GM12801 (cell line): ENCODE data around the gene SBK1.

Experiments used
- TF ChIP-seq, protein P1 (sequence below): IDR thresholded peaks from one replicate; pipeline ENCODE4 v1.5.1; 2011; ENCODE audit warnings: control low read depth; ENCODE audit not compliant: insufficient read length; ENCODE audit errors: extremely low read depth

The SBK1 gene

DNA sequence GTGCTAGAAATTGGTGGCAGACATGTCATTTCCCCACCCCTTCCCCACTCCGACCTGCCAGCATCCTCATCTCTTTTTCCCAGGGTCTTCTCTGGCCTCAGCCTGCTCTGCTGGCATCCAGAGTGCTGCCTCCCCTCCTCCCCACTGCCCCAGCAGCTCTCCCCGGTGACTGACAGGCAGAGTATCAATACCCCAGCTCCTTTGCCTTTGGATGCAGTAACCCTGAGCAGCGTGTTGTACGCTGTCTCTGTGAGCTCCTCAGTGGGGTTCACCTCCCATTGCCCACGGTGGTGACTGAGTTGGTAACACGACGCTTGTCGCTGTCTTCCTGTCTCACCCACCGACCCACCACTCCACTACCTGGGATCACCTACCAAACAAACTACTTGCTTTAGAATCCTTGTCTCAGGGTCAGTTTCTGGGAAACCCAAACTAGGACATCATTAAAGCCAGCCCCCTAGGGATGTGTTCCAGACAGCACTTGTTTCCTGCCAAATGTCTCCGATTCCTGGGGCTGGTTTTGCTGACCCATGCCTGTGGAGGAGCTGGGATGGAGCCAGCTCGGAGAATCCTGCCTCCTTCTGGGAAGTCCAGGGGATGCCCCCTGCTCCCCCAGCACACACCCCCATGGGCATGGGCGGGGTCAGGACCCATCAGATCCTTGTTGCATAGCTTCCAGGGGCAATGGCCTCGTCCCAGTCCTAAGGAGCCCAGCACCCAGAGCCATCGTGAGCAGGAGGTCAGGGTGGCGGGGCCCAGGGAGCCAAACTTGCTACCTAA lies 8.3 kb upstream of the SBK1 start:
- TF ChIP-seq, protein P1, sequence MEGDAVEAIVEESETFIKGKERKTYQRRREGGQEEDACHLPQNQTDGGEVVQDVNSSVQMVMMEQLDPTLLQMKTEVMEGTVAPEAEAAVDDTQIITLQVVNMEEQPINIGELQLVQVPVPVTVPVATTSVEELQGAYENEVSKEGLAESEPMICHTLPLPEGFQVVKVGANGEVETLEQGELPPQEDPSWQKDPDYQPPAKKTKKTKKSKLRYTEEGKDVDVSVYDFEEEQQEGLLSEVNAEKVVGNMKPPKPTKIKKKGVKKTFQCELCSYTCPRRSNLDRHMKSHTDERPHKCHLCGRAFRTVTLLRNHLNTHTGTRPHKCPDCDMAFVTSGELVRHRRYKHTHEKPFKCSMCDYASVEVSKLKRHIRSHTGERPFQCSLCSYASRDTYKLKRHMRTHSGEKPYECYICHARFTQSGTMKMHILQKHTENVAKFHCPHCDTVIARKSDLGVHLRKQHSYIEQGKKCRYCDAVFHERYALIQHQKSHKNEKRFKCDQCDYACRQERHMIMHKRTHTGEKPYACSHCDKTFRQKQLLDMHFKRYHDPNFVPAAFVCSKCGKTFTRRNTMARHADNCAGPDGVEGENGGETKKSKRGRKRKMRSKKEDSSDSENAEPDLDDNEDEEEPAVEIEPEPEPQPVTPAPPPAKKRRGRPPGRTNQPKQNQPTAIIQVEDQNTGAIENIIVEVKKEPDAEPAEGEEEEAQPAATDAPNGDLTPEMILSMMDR, result no peak

DNA sequence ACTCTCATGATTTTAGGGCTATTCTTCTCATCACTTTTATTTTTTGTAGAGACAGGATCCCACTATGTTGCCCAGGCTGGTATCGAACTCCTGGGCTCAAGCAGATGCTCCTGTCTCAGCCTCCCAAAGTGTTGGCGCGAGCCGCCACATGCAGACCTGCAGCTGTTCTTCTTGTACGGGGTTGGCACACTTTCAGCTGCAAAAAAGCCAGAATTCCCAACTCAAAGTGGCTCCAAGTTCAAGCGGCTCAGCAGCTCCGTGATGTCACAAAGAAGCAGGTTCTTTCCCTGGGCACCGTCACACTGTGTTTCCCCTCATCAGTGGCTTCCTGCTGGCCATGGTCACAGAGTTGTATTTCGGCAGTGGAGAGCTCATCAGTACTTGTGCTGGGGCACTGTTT lies 6.7 kb upstream of the SBK1 start:
- TF ChIP-seq, protein P1, result no peak

- TF ChIP-seq, protein P1, result no peak
Measured at GRCh38 chr16:28288114-28288513, 4.2 kb upstream of the SBK1 start.

DNA sequence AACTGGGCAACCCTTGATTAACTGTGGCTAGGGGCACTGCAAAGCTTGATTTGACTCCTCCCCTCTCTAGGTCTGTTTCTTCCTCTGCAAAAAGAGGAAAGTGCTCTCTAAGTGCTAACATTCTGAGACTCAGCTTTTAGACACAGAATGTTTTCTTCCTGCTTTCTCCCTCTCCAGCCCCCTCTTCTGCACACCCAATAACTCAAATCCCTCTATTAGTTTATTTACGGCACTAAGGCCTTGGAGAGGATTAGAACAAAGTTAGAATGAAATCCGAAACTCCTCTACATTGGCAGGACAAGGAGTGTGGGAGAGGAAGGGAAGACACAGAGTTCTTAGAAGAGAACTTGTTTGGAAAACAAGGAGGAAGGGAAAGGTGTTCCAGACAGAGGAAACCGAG lies 3.3 kb upstream of the SBK1 start:
- TF ChIP-seq, protein P1, result no peak

DNA sequence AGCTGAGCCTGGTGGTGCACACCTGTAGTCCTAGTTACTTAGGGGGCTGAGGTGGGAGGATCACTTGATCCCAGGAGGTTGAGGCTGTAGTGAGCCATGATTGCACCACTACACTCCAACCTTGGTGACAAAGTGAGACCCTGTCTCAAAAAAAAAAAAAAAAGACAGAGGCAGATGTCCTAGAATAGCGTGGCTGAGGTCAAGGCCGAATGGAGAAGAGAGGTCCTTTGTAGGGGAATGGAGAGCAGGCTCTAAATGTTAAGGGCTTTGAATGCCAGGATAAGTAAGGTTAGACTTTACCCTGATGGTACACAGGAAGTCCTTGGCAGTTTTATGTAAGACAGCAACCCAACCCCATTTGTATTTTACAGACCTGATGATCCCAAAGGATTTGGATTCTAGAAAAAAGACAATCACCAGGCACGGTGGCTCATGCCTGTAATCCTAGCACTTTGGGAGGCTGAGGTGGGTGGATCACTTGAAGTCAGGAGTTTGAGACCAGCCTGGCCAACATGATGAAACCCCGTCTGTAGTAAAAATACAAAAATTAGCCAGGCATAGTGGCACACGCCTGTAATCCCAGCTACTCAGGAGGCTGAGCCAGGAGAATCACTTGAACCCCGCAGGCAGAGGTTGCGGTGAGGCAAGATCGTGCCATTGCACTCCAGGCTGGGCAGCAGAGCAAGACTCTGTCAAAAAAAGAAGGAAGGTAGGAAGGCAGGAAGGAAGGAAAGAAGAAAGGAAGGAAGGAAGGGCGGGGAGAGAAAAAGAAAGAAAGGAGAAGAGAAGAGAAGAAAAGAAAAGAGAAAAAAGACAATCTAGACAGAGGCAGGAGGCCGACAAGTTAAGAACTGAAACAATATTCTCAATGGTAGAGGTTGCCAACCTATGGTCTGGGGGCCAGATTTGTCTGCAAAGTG lies 2.1 kb upstream of the SBK1 start:
- TF ChIP-seq, protein P1, result no peak

GRCh38 chr16:28290859-28291254 lies 1.5 kb upstream of the SBK1 start:
- TF ChIP-seq, protein P1, result no peak
